ENCODE measurements around the gene FOXF1.

- TF ChIP-seq TCF7L2 (IDR thresholded peaks at IDR 0.05; ENCODE audit: low read depth, low read length) (no peak), POLR2AphosphoS5 (IDR thresholded peaks at IDR 0.05; ENCODE audit: low read depth, low read length) (no peak)
- TF ChIP-seq, protein P1, sequence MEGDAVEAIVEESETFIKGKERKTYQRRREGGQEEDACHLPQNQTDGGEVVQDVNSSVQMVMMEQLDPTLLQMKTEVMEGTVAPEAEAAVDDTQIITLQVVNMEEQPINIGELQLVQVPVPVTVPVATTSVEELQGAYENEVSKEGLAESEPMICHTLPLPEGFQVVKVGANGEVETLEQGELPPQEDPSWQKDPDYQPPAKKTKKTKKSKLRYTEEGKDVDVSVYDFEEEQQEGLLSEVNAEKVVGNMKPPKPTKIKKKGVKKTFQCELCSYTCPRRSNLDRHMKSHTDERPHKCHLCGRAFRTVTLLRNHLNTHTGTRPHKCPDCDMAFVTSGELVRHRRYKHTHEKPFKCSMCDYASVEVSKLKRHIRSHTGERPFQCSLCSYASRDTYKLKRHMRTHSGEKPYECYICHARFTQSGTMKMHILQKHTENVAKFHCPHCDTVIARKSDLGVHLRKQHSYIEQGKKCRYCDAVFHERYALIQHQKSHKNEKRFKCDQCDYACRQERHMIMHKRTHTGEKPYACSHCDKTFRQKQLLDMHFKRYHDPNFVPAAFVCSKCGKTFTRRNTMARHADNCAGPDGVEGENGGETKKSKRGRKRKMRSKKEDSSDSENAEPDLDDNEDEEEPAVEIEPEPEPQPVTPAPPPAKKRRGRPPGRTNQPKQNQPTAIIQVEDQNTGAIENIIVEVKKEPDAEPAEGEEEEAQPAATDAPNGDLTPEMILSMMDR (IDR thresholded peaks at IDR 0.05), result no peak
- TF ChIP-seq, protein P2, sequence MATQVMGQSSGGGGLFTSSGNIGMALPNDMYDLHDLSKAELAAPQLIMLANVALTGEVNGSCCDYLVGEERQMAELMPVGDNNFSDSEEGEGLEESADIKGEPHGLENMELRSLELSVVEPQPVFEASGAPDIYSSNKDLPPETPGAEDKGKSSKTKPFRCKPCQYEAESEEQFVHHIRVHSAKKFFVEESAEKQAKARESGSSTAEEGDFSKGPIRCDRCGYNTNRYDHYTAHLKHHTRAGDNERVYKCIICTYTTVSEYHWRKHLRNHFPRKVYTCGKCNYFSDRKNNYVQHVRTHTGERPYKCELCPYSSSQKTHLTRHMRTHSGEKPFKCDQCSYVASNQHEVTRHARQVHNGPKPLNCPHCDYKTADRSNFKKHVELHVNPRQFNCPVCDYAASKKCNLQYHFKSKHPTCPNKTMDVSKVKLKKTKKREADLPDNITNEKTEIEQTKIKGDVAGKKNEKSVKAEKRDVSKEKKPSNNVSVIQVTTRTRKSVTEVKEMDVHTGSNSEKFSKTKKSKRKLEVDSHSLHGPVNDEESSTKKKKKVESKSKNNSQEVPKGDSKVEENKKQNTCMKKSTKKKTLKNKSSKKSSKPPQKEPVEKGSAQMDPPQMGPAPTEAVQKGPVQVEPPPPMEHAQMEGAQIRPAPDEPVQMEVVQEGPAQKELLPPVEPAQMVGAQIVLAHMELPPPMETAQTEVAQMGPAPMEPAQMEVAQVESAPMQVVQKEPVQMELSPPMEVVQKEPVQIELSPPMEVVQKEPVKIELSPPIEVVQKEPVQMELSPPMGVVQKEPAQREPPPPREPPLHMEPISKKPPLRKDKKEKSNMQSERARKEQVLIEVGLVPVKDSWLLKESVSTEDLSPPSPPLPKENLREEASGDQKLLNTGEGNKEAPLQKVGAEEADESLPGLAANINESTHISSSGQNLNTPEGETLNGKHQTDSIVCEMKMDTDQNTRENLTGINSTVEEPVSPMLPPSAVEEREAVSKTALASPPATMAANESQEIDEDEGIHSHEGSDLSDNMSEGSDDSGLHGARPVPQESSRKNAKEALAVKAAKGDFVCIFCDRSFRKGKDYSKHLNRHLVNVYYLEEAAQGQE (IDR thresholded peaks at IDR 0.05; ENCODE audit: insufficient read depth in 1 of 2, low read depth in 2 of 2, low read length in 1 of 2), result no peak
These were observed 22.1 kb downstream of the FOXF1 start for GRCh38 chr16:86532526-86532815.

Data from Panc1 (cell line).